CD8-positive, alpha-beta memory T cell (primary cell): ENCODE results near the gene HNRNPL. TPM values are rescaled to one million over a fixed set of nuclear protein-coding genes. Genes with fewer than 3 reads are reported as not detected.
"Not testable (repeated sequence)": the region's sequence is repeated elsewhere in the genome, so short reads cannot be mapped to it uniquely, and the experiment has no call there.

Experiments
- CTCF ChIA-PET: fragments of 350-600 bp; sonication (Branson Sonifier 250); formaldehyde crosslinking; loops from one replicate; lab custom pipeline; 2021; ENCODE audit warnings: antibody characterized with exemption; lab: Charles Lee
- POLR2A ChIA-PET: fragments of 350-600 bp; sonication (Branson Sonifier 250); formaldehyde crosslinking; loops from one replicate; lab custom pipeline; 2021; ENCODE audit warnings: antibody characterized with exemption; lab: Charles Lee
- DNase-seq, 5 donors: peaks; one replicate each; pipeline versions ENCODE4 v3.0.0 to v3.0.0-alpha.2; 2020 to 2022; ENCODE audit warnings: mixed read lengths in 1 of 5
- H3K27ac ChIP-seq: one replicate; pipeline ENCODE4 v1.7.0; 2013; ENCODE audit warnings: low read depth, mild to moderate bottlenecking, low read length, moderate library complexity
- H3K27me3 ChIP-seq: 2 replicates; pipeline ENCODE4 v1.7.0; 2013; ENCODE audit warnings: low read length, mild to moderate bottlenecking; ENCODE audit not compliant: insufficient read depth, poor library complexity, severe bottlenecking
- H3K36me3 ChIP-seq: 2 replicates; pipeline ENCODE4 v1.7.0; 2013; ENCODE audit warnings: mild to moderate bottlenecking, low read length, moderate library complexity; ENCODE audit not compliant: insufficient read depth
- H3K4me1 ChIP-seq: 2 replicates; pipeline ENCODE4 v1.7.0; 2013; ENCODE audit warnings: mild to moderate bottlenecking, low read length, moderate library complexity; ENCODE audit not compliant: insufficient read depth
- H3K4me3 ChIP-seq: 2 replicates; pipeline ENCODE4 v1.7.0; 2013; ENCODE audit warnings: mild to moderate bottlenecking, low read length
- H3K9me3 ChIP-seq: 2 replicates; pipeline ENCODE4 v1.7.0; 2013; ENCODE audit warnings: mild to moderate bottlenecking, low read length
- H3K27ac Mint-ChIP-seq, 8 donors: one replicate each; pipeline ENCODE4 v1.8.0; 2020 to 2021; ENCODE audit warnings: mixed read lengths in 8 of 8, mild to moderate bottlenecking in 6 of 8, inconsistent platforms in 3 of 8, moderate library complexity in 3 of 8
- H3K27me3 Mint-ChIP-seq, 2 donors: one replicate each; pipeline ENCODE4 v1.8.0; 2020 to 2021; ENCODE audit warnings: mixed read lengths in 2 of 2, mild to moderate bottlenecking in 1 of 2, moderate library complexity in 1 of 2
- H3K36me3 Mint-ChIP-seq, 3 donors: one replicate each; pipeline ENCODE4 v1.8.0; 2020 to 2021; ENCODE audit warnings: mixed read lengths in 3 of 3, inconsistent platforms in 1 of 3, mild to moderate bottlenecking in 1 of 3
- H3K4me1 Mint-ChIP-seq, 3 donors: one replicate each; pipeline ENCODE4 v1.8.0; 2020 to 2021; ENCODE audit warnings: mixed read lengths in 3 of 3, inconsistent platforms in 1 of 3, mild to moderate bottlenecking in 1 of 3
- H3K4me3 Mint-ChIP-seq, 7 donors: one replicate each; pipeline ENCODE4 v1.8.0; 2020 to 2021; ENCODE audit warnings: mixed read lengths in 7 of 7, mild to moderate bottlenecking in 6 of 7, moderate library complexity in 4 of 7, inconsistent platforms in 2 of 7
- H3K9me3 Mint-ChIP-seq, 5 donors: one replicate each; pipeline ENCODE4 v1.8.0; 2020 to 2022; ENCODE audit warnings: mixed read lengths in 5 of 5, mild to moderate bottlenecking in 3 of 5, moderate library complexity in 2 of 5, inconsistent platforms in 1 of 5
- polyA plus RNA-seq: library from polyadenylated mRNA; unstranded; fragments of 300-500 nt; fragmentation: Illumina TruSeq; gene quantifications from one replicate; pipeline ENCODE4 v1.2.3, GENCODE V29; 2021
- total RNA-seq, 2 experiments: library from RNA; stranded (reverse); gene quantifications; one replicate each; pipeline ENCODE4 v1.2.3, GENCODE V29; 2021

Gene HNRNPL
- total and polyA plus RNA-seq, 3 experiments from 2014 or later, result 73.4 to 679 (median 656) TPM

DNA sequence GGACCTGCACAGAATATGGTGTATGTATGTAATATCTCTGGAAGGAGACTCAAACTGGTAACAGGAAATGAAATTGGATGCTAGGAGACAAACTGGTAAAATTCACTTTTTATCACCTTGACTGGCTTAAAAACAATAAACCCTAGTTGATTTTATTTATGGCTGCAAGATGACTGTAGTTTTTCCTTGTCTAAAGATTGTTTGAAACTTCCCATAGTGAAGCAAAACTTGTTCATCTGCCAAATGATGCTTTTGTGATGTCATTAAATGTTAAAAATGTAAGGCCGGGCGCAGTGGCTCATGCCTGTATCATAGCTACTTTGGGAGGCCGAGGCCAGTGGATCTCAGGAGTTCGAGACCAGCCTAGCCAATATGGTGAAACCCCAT lies 15.7 kb downstream of the HNRNPL start:
- Histone ChIP-seq H3K9me3 (no peaks in the 10 kb centered on the region), H3K4me1 (peaks cover 17% of the 10 kb centered on the region), H3K27ac (no peak overlapping the region), H3K4me3 (no peak overlapping the region), H3K27me3 (no peaks in the 10 kb centered on the region), H3K36me3 (peaks cover 33% of the 10 kb centered on the region)
- CTCF ChIA-PET, result interaction anchor here (1.4 to 1.7 kb wide), 2 partner anchors 35 to 37 kb away, joined by 3 to 4 read pairs; no protein-coding TSS in a partner anchor
- Mint-ChIP-seq H3K27ac (peak overlapping the region in 3 of 8 donors; percentile 2 to 74 (median 7)), H3K4me1 (peaks cover 16 to 39% (median 27%) of the 10 kb centered on the region in 3 donors), H3K9me3 (no peaks in the 10 kb centered on the region), H3K4me3 (peak overlapping the region in 2 of 7 donors; percentile 29 to 58), H3K36me3 (peaks cover 7 to 61% (median 13%) of the 10 kb centered on the region in 3 donors), H3K27me3 (peaks cover 0 to 2% of the 10 kb centered on the region in 2 donors)
- no peak for DNase-seq
- POLR2A ChIA-PET, result interaction anchor here (0.5 kb wide), 1 partner anchor 20 kb away, joined by 5 read pairs; no protein-coding TSS in a partner anchor

GRCh38 chr19:38833092-38833425 lies 16.7 kb downstream of the HNRNPL start:
- Histone ChIP-seq H3K27me3 (no peaks in the 10 kb centered on the region), H3K36me3 (peaks cover 23% of the 10 kb centered on the region), H3K4me1 (peaks cover 17% of the 10 kb centered on the region), H3K9me3 (no peaks in the 10 kb centered on the region), H3K4me3 (no peak overlapping the region), H3K27ac (no peak overlapping the region)
- H3K4me1 Mint-ChIP-seq, result peaks cover 18 to 36% (median 30%) of the 10 kb centered on the region in 3 donors
- H3K27ac Mint-ChIP-seq, result peak overlapping the region in 3 of 8 donors; percentile 21 to 63 (median 45)
- H3K27me3 Mint-ChIP-seq, result no peaks in the 10 kb centered on the region
- no peak for DNase-seq
- no peaks in the 10 kb centered on the region for H3K9me3 Mint-ChIP-seq
- CTCF ChIA-PET, result interaction anchor here (1.3 to 1.4 kb wide), 2 partner anchors 36 to 261 kb away, joined by 3 read pairs; no protein-coding TSS in a partner anchor
- H3K4me3 Mint-ChIP-seq, result peak overlapping the region in 1 of 7 donors; percentile 25
- peaks cover 0 to 55% (median 8%) of the 10 kb centered on the region in 3 donors for H3K36me3 Mint-ChIP-seq
- POLR2A ChIA-PET, result interaction anchor here (0.6 to 3.1 kb wide), 4 partner anchors 9 to 99 kb away, joined by 4 to 48 read pairs (median 20); partner anchors contain the start of gene HNRNPL

DNA sequence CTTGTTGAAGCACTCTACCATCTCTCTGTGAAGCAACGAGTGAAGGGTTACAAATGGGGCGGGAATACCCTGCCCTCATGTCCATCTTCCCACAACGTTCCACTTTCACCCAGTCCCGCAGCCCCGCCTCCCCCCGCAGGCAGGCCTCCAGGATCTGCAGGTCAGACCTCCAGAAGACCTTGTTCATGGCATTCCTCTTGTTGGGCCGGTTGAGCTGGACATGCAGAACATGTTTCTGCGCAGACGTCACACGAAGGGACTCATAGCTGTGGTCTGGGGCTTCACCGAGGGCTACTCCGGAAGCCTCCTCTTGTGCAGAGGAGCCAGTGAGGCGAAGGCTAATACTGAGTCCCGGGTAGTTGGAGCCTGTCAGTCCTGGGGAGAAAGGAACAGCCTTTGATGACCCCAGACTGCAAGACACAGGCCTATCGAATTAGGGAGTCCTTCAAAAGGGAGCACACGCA lies 18.6 kb downstream of the HNRNPL start:
- Mint-ChIP-seq H3K27ac (peak overlapping the region; percentile 83 to 98 (median 97)), H3K4me1 (peaks cover 25 to 54% (median 44%) of the 10 kb centered on the region in 3 donors), H3K4me3 (peak overlapping the region; percentile 85 to 96 (median 93)), H3K9me3 (no peaks in the 10 kb centered on the region), H3K27me3 (no peaks in the 10 kb centered on the region), H3K36me3 (peaks cover 0 to 54% (median 3%) of the 10 kb centered on the region in 3 donors)
- peaks cover 17% of the 10 kb centered on the region for H3K4me1 ChIP-seq
- H3K9me3 ChIP-seq, result no peaks in the 10 kb centered on the region
- peak overlapping the region; percentile 90 for H3K4me3 ChIP-seq
- ChIA-PET CTCF (interaction anchor here (0.6 to 2.3 kb wide), 11 partner anchors 9 to 101 kb away, joined by 3 to 8 read pairs (median 4); partner anchors contain the start of gene RINL), POLR2A (interaction anchor here (0.6 to 3.1 kb wide), 12 partner anchors 8 to 1099 kb away, joined by 4 to 48 read pairs (median 5); partner anchors contain the start of genes EIF3K, HNRNPL, MRPS12 and SARS2)
- peaks cover 16% of the 10 kb centered on the region for H3K36me3 ChIP-seq
- no peaks in the 10 kb centered on the region for H3K27me3 ChIP-seq
- H3K27ac ChIP-seq, result peak overlapping the region; percentile 89
- peak in 2 of 5 donors; percentile 13 to 58 for DNase-seq

DNA sequence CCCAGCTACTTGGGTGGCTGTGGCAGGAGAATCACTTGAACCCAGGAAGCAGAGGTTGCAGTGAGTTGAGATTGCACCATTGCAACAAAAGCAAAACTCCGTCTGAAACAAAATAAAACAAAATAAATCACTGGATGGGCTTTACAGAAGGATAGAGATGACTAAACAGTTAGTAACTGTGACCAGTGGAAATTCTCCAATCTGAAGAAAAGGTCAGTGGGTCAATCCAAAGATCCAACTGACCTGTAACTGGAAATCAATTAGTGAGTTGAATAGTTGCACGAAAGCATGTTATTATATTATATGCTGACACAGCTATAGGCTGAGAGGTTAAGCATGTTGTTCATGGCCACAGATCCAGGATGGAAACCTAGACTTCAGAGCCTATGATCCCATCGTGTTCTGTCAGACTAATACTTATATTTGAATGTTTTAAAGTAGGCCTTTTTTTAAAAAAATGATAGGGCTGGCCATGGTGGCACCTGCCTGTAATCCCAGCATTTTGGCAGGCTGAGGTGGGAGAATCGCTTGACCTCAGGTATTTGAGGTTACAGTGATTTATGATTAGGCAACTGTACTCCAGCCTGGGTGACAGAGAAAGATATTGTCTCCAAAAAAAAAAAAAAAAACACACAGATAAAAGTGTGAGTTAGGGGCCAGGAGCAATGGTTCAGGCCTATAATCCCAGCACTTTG lies 19.6 kb downstream of the HNRNPL start:
- H3K36me3 Mint-ChIP-seq, result peaks cover 0 to 51% (median 4%) of the 10 kb centered on the region in 3 donors
- H3K27me3 Mint-ChIP-seq, result no peaks in the 10 kb centered on the region
- Histone ChIP-seq H3K9me3 (no peaks in the 10 kb centered on the region), H3K4me3 (no peak overlapping the region), H3K4me1 (peaks cover 17% of the 10 kb centered on the region), H3K36me3 (peaks cover 9% of the 10 kb centered on the region), H3K27me3 (no peaks in the 10 kb centered on the region), H3K27ac (no peak overlapping the region)
- H3K27ac Mint-ChIP-seq, result peak overlapping the region in 7 of 8 donors; percentile 9 to 97 (median 93)
- POLR2A ChIA-PET, result interaction anchor here (0.5 to 3.1 kb wide), 6 partner anchors 9 to 211 kb away, joined by 3 to 48 read pairs (median 6); partner anchors contain the start of genes EIF3K and HNRNPL
- CTCF ChIA-PET, result interaction anchor here (1.0 to 2.3 kb wide), 4 partner anchors 58 to 196 kb away, joined by 3 to 6 read pairs (median 4); no protein-coding TSS in a partner anchor
- H3K4me1 Mint-ChIP-seq, result peaks cover 27 to 62% (median 47%) of the 10 kb centered on the region in 3 donors
- no peak for DNase-seq
- H3K9me3 Mint-ChIP-seq, result no peaks in the 10 kb centered on the region
- peak overlapping the region; percentile 85 to 96 (median 93) for H3K4me3 Mint-ChIP-seq

- peaks cover 32 to 71% (median 57%) of the 10 kb centered on the region in 3 donors for H3K4me1 Mint-ChIP-seq
- not testable (repeated sequence) for H3K27ac ChIP-seq, H3K9me3 ChIP-seq, H3K9me3 Mint-ChIP-seq, DNase-seq, H3K36me3 ChIP-seq, H3K27me3 Mint-ChIP-seq, H3K4me3 ChIP-seq, H3K27ac Mint-ChIP-seq, H3K27me3 ChIP-seq
- peaks cover 0 to 58% (median 4%) of the 10 kb centered on the region in 3 donors for H3K36me3 Mint-ChIP-seq
- H3K4me3 Mint-ChIP-seq, result peak overlapping the region in 2 of 7 donors; percentile 50 to 96
- peaks cover 17% of the 10 kb centered on the region for H3K4me1 ChIP-seq
- POLR2A ChIA-PET, result interaction anchor here (0.8 to 1.2 kb wide), 2 partner anchors 10 to 210 kb away, joined by 3 read pairs; partner anchors contain the start of gene EIF3K
- CTCF ChIA-PET, result interaction anchor here (0.7 to 2.3 kb wide), 4 partner anchors 59 to 195 kb away, joined by 3 to 5 read pairs (median 3); no protein-coding TSS in a partner anchor
Measured at GRCh38 chr19:38829203-38829602, 20.6 kb downstream of the HNRNPL start.

- Mint-ChIP-seq H3K4me1 (peaks cover 38 to 80% (median 68%) of the 10 kb centered on the region in 3 donors), H3K27ac (peak overlapping the region in 2 of 8 donors; percentile 47 to 82), H3K9me3 (no peaks in the 10 kb centered on the region), H3K4me3 (peak overlapping the region in 2 of 7 donors; percentile 6 to 11), H3K27me3 (no peaks in the 10 kb centered on the region), H3K36me3 (peaks cover 0 to 80% (median 7%) of the 10 kb centered on the region in 3 donors)
- no peak for DNase-seq
- no peaks in the 10 kb centered on the region for H3K27me3 ChIP-seq
- H3K4me1 ChIP-seq, result peaks cover 10% of the 10 kb centered on the region
- no peaks in the 10 kb centered on the region for H3K9me3 ChIP-seq
- CTCF ChIA-PET, result no interaction called here
- H3K27ac ChIP-seq, result no peak overlapping the region
- H3K4me3 ChIP-seq, result no peak overlapping the region
- POLR2A ChIA-PET, result no interaction called here
- H3K36me3 ChIP-seq, result peaks cover 17% of the 10 kb centered on the region
Measured at GRCh38 chr19:38826856-38827551, 22.8 kb downstream of the HNRNPL start.

- H3K4me3 ChIP-seq, H3K27me3 Mint-ChIP-seq, POLR2A ChIA-PET, H3K27ac ChIP-seq, H3K27me3 ChIP-seq, H3K9me3 ChIP-seq, DNase-seq, H3K4me1 ChIP-seq, H3K4me3 Mint-ChIP-seq, H3K9me3 Mint-ChIP-seq: not testable (repeated sequence)
- H3K36me3 ChIP-seq, result peaks cover 17% of the 10 kb centered on the region
- H3K27ac Mint-ChIP-seq, result peak overlapping the region in 2 of 8 donors; percentile 41 to 60
- CTCF ChIA-PET, result interaction anchor here (1.0 kb wide), 1 partner anchor 56 kb away, joined by 4 read pairs; no protein-coding TSS in a partner anchor
- H3K4me1 Mint-ChIP-seq, result peaks cover 29 to 76% (median 57%) of the 10 kb centered on the region in 3 donors
- H3K36me3 Mint-ChIP-seq, result peaks cover 0 to 79% (median 7%) of the 10 kb centered on the region in 3 donors
Measured at GRCh38 chr19:38825936-38826335, 23.9 kb downstream of the HNRNPL start.
